Liver (tissue), 3 donors: ENCODE measurements around the gene NTMT2.

Source experiments
- CTCF ChIP-seq: fragments of 150-350 bp; IDR thresholded peaks from 2 replicates; pipeline ENCODE4 v1.5.1; 2017; ENCODE audit warnings: improper control_type of control experiment, low read depth, low read length; ENCODE audit not compliant: missing input control
- EGR1 ChIP-seq, 2 donors: IDR thresholded peaks; 2 replicates each; pipeline ENCODE4 v1.6.1; 2016 to 2018; ENCODE audit warnings: antibody characterized with exemption in 2 of 2, low read depth in 2 of 2
- HNF4A ChIP-seq, 2 donors: conservative IDR thresholded peaks; 2 replicates each; pipeline ENCODE4 v1.6.1; 2016; ENCODE audit warnings: antibody characterized with exemption in 2 of 2, mild to moderate bottlenecking in 2 of 2
- JUND ChIP-seq, 2 donors: IDR thresholded peaks; 2 replicates each; pipeline ENCODE4 v1.6.1; 2016; ENCODE audit warnings: antibody characterized with exemption in 2 of 2
- REST ChIP-seq: IDR thresholded peaks from 2 replicates; pipeline ENCODE4 v1.6.1; 2016; ENCODE audit warnings: antibody characterized with exemption, mild to moderate bottlenecking
- RXRA ChIP-seq, 2 donors: IDR thresholded peaks; 2 replicates each; pipeline ENCODE4 v1.6.1; 2017 to 2018; ENCODE audit warnings: antibody characterized with exemption in 2 of 2, mild to moderate bottlenecking in 1 of 2
- SP1 ChIP-seq: IDR thresholded peaks from 2 replicates; pipeline ENCODE4 v1.6.1; 2018; ENCODE audit warnings: antibody characterized with exemption, mild to moderate bottlenecking
- YY1 ChIP-seq: IDR thresholded peaks from 2 replicates; pipeline ENCODE4 v1.6.1; 2016; ENCODE audit warnings: antibody characterized with exemption, mild to moderate bottlenecking
- TF ChIP-seq, protein P1 (sequence below): IDR thresholded peaks from 2 replicates; pipeline ENCODE4 v1.6.1; 2016; ENCODE audit warnings: antibody characterized with exemption
- donor health status: healthy.
- donor health status: healthy.

GRCh38 chr1:170200621-170201397 lies 55.0 kb downstream of the NTMT2 start:
- TF ChIP-seq JUND (IDR thresholded peaks at IDR 0.05) (no peak), CTCF (no peak), RXRA (IDR thresholded peaks at IDR 0.05) (peak; percentile 46 to 58), HNF4A (conservative IDR thresholded peaks at IDR 0.05) (peak in 1 of 2 donors; percentile 8), YY1 (no peak), EGR1 (IDR thresholded peaks at IDR 0.05; ENCODE audit: low read depth in 2 of 2) (no peak), REST (no peak), SP1 (no peak)
- TF ChIP-seq, protein P1, sequence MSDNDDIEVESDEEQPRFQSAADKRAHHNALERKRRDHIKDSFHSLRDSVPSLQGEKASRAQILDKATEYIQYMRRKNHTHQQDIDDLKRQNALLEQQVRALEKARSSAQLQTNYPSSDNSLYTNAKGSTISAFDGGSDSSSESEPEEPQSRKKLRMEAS: no peak
